Esophagus (tissue), 2 donors: ENCODE measurements around the gene DOCK4. TPM values are rescaled to one million over a fixed set of nuclear protein-coding genes. Genes with fewer than 3 reads are reported as not detected.

Source experiments
- polyA plus RNA-seq, 2 donors: library from polyadenylated mRNA; stranded (reverse); fragments of 200-250 nt; gene quantifications; one replicate each; pipeline ENCODE4 v1.2.3, GENCODE V29; 2013
- donor health status: healthy with polysubstance abuse.
- donor health status: Bipolar disorder and iron deficiency.

DOCK4 gene
- polyA plus RNA-seq, 2 donors, result 1.8 to 2.9 TPM

Other genes with a start within 250 kb of the DOCK4 start
- 10 to 100 TPM; 10.3 to 14.5 TPM for gene ZNF277, start 296 bp upstream of the DOCK4 start, polyA plus RNA-seq
- gene IFRD1, start 244.1 kb upstream of the DOCK4 start, polyA plus RNA-seq, result 10 to 100 TPM; 25.1 to 33.3 TPM